Pancreas (tissue), 10 donors: ENCODE results near the gene DNMT1. TPM values are rescaled to one million over a fixed set of nuclear protein-coding genes. Genes with fewer than 3 reads are reported as not detected.

Experiments
- ATAC-seq, 4 donors: fragments of 200-7000 bp; cut with Tn5 transposase; one replicate each; pipeline versions ENCODE4 v1.8.0 to v1.9.1; 2020; ENCODE audit warnings: mild to moderate bottlenecking in 4 of 4, moderate library complexity in 4 of 4
- DNase-seq, 6 donors: peaks; one replicate each; pipeline ENCODE4 v3.0.0-alpha.2; 2020
- FAIRE-seq: peaks from 2 replicates; lab custom pipeline; 2012; peaks lifted over from hg19 to GRCh38; lab: Jason Lieb, UNC
- H3K27ac ChIP-seq, 4 donors: fragments of 200-600 bp; sonication (generic); 1 replicate in 3 of 4; 2 replicates in 1 of 4; pipeline versions ENCODE4 v1.5.0 to v1.8.0; 2020
- H3K27me3 ChIP-seq, 4 donors: fragments of 200-600 bp; one replicate each; pipeline ENCODE4 v1.8.0; 2021
- H3K36me3 ChIP-seq, 3 donors: fragments of 200-600 bp; sonication (generic) in 1 of 3; one replicate each; pipeline versions ENCODE4 v1.5.0 to v1.8.0; 2020 to 2021
- H3K4me1 ChIP-seq, 3 donors: fragments of 200-600 bp; one replicate each; pipeline ENCODE4 v1.8.0; 2021
- H3K4me3 ChIP-seq, 4 donors: fragments of 200-600 bp; sonication (generic) in 2 of 4; one replicate each; pipeline versions ENCODE4 v1.5.0 to v1.8.0; 2020 to 2021
- H3K9me3 ChIP-seq, 4 donors: fragments of 200-600 bp; one replicate each; pipeline ENCODE4 v1.8.0; 2021
- WGBS, 2 donors: extraction: QIAGEN DNeasy Blood & Tissue Kit; methylation state at CpG; one replicate each; pipeline ENCODE4 v1.1.7; 2013; 5-methylcytosine and 5-hydroxymethylcytosine counted together
- intact Hi-C, 3 donors: fragments of 100-400 bp; cut with DNase I; formaldehyde crosslinking; loops; one replicate each; pipeline versions ENCODE4 v1.11.1 to v1.14.2; 2022
- polyA plus RNA-seq, 2 donors: library from polyadenylated mRNA; stranded (reverse); fragments of 200-250 nt; gene quantifications; one replicate each; pipeline ENCODE4 v1.2.3, GENCODE V29; 2013
- total RNA-seq, 6 donors: library from RNA; stranded (reverse); fragmentation: NEBNext Ultra II Directional in 4 of 6; extraction: Animal tissue kit (Norgen Biotek cat#: 25700) in 4 of 6; gene quantifications; one replicate each; pipeline versions ENCODE4 v1.2.1 to v1.2.4, GENCODE V29; 2021 to 2023
- TF ChIP-seq, protein P1 (sequence below), 4 donors: fragments of 200-600 bp; sonication (generic) in 3 of 4; IDR thresholded peaks; one replicate each; pipeline versions ENCODE4 v1.5.0 to v1.8.0; 2021; ENCODE audit warnings: antibody characterized with exemption in 4 of 4
- donor health status: healthy with polysubstance abuse.
- donor health status: DM: no; HTN: no; CAD: no; lungs with moderate emphysema.
- donor health status: DM: no; HTN: no; CAD: no.
- donor health status: control.
- donor health status: control.
- donor health status: Bipolar disorder and iron deficiency.
- donor health status: DM: yes; HTN: yes; CAD: no.
- donor health status: DM: no; HTN: no; CAD: no.
- donor health status: DM: no; HTN: no; CAD: no.
- donor health status: DM: yes; HTN: yes; CAD: no.

The DNMT1 gene
- total and polyA plus RNA-seq, 8 donors, result 11.4 to 28.7 (median 18.3) TPM

DNA sequence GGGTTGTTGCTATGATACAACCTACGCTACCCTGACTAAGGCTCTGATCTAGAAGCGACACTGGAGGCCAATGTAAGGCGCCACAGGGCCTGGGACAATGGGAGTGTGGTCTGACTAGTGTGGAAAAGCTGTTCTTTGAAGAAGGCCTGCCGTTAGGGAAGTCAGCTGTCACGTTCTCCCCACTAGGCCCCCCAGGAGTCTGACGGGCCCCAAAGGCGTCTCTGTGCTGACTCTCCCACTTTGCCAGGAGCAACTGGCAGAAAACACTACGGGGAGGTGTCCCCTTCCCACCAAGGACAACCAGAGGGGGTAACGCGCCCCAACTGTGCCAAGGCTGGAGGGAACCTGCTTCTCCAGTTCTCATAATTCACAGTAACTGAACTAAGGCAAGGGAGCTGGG lies 49.7 kb downstream of the DNMT1 start:
- intact Hi-C loops, result no loop called here

DNA sequence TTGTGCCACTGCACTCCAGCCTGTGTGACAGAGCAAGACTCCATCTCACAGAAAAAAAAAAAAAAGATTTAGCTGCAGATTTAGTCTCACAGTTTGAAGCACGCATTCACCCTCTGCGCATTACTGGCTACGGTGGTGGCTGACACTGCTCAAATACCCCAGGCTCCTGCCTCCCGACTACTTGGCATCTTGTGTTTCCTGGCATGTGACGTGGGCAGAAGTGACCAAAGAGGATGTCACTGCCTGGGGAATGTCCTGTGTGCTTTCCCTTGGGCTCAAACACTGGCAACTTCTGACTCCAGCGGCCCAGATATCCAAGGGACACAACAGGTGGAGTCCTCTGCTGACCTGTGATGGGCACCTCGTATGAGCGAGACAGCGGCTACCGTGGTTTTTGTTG lies 50.4 kb downstream of the DNMT1 start:
- 95 to 97% methylated on average over 10 of the region's 10 CpGs for WGBS, 2 donors
- FAIRE-seq (no peak), ATAC-seq (no peak), DNase-seq (no peak)
- intact Hi-C loops, result no loop called here
- TF ChIP-seq, protein P1, sequence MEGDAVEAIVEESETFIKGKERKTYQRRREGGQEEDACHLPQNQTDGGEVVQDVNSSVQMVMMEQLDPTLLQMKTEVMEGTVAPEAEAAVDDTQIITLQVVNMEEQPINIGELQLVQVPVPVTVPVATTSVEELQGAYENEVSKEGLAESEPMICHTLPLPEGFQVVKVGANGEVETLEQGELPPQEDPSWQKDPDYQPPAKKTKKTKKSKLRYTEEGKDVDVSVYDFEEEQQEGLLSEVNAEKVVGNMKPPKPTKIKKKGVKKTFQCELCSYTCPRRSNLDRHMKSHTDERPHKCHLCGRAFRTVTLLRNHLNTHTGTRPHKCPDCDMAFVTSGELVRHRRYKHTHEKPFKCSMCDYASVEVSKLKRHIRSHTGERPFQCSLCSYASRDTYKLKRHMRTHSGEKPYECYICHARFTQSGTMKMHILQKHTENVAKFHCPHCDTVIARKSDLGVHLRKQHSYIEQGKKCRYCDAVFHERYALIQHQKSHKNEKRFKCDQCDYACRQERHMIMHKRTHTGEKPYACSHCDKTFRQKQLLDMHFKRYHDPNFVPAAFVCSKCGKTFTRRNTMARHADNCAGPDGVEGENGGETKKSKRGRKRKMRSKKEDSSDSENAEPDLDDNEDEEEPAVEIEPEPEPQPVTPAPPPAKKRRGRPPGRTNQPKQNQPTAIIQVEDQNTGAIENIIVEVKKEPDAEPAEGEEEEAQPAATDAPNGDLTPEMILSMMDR (IDR thresholded peaks at IDR 0.05), result no peak
- Histone ChIP-seq H3K4me1 (no peaks in the 10 kb centered on the region), H3K9me3 (no peaks in the 10 kb centered on the region), H3K36me3 (peaks cover 0 to 50% (median 6%) of the 10 kb centered on the region in 3 donors), H3K4me3 (no peak overlapping the region), H3K27me3 (no peaks in the 10 kb centered on the region), H3K27ac (no peak overlapping the region)

More for the DNA sequence above, 49.7 kb downstream of the DNMT1 start:
- H3K9me3 ChIP-seq, result no peaks in the 10 kb centered on the region
- no peak for FAIRE-seq
- no peaks in the 10 kb centered on the region for H3K4me1 ChIP-seq
- TF ChIP-seq, protein P1 (IDR thresholded peaks at IDR 0.05), result no peak
- H3K27me3 ChIP-seq, result no peaks in the 10 kb centered on the region
- H3K4me3 ChIP-seq, result no peak overlapping the region
- 91 to 94% methylated on average over 10 of the region's 10 CpGs for WGBS, 2 donors
- no peak overlapping the region for H3K27ac ChIP-seq
- no peak for DNase-seq
- no peak for ATAC-seq
- peaks cover 0 to 50% (median 6%) of the 10 kb centered on the region in 3 donors for H3K36me3 ChIP-seq

DNA sequence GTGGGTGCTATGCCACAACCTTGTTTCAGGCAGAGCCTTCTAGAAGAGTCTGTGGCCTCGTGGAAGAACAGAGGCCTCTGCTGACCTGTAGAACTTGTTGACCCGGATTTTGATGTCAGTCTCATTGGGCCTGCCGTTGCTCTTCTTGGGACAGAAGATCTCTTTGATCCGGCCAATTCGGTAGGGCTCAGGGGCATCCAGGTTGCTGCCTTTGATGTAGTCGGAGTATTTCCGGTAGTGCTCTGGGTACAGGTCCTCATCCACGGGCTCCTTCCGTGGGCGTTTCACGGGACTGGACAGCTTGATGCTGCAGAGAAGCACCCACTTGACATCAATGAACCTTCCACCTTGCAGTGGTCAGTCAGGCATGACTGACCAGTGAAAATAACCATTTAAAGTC lies 51.1 kb downstream of the DNMT1 start:
- H3K4me3 ChIP-seq, result no peak overlapping the region
- no peak for FAIRE-seq
- no peak overlapping the region for H3K27ac ChIP-seq
- no peak for ATAC-seq
- H3K4me1 ChIP-seq, result no peaks in the 10 kb centered on the region
- H3K9me3 ChIP-seq, result no peaks in the 10 kb centered on the region
- H3K36me3 ChIP-seq, result peaks cover 0 to 45% (median 6%) of the 10 kb centered on the region in 3 donors
- no peaks in the 10 kb centered on the region for H3K27me3 ChIP-seq
- intact Hi-C loops, result no loop called here
- no peak for DNase-seq
- TF ChIP-seq, protein P1 (IDR thresholded peaks at IDR 0.05), result no peak
- WGBS, 2 donors, result 86 to 87% methylated on average over 11 of the region's 11 CpGs

DNA sequence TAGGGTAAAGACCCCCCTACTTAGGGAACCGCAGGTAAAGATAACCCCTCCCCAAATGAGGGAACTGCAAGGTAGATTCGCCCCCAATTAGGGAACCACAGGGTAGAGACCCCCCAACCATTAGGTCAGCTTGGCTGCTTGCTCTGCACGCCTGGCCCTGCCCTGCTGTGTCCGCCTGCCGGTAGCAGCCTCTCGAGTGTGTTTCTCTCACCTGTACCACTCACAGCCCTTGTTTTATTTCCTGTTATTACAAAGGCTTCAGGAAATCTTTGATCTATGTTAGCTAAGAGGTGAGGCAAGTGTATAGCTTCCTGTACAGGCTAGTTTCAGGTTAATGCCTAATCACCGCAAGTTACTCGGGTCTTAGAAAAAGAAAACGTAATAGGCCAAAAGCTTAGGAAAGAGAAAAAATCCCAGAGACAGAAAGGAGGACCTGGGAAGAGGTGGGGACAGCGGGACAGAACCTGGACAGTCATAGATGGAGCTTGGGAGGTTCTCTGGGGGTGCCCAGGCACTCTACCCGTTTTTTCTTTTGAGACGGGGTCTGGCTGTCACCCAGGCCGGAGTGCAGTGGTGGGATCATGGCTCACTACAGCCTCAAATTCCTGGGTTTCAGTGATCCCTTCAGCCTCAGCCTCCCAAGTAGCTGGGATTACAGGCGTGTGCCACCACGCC lies 51.9 kb downstream of the DNMT1 start:
- TF ChIP-seq, protein P1 (IDR thresholded peaks at IDR 0.05), result no peak
- DNase-seq (no peak), FAIRE-seq (no peak), ATAC-seq (peak in 2 of 4 donors; percentile 35 to 51)
- 84% methylated on average over 15 of the region's 15 CpGs for WGBS, 2 donors
- H3K4me1 ChIP-seq, result no peaks in the 10 kb centered on the region
- H3K9me3 ChIP-seq, result no peaks in the 10 kb centered on the region
- H3K27ac ChIP-seq, result no peak overlapping the region
- peaks cover 0 to 45% (median 6%) of the 10 kb centered on the region in 3 donors for H3K36me3 ChIP-seq
- no peak overlapping the region for H3K4me3 ChIP-seq
- no peaks in the 10 kb centered on the region for H3K27me3 ChIP-seq
- intact Hi-C loops, result no loop called here

DNA sequence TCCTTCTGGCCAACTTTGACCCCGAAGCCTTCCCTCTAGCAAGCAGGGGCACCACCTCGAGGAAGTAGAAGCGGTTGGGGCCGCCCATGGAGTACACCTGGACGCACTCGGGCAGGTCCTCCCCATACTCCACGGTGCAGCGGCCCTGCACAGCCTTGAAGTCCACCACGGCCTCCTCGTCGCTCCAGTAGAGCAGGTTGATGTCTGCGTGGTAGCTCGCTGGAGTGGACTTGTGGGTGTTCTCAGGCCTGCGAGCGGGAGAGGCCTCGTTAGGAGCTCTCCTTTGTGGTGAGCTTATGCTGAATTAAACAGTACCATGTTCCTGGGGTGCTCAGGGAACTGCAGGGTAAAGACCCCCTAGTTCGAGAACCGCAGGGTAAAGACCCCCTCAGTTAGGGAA lies 52.8 kb downstream of the DNMT1 start:
- FAIRE-seq (no peak), ATAC-seq (no peak), DNase-seq (no peak)
- Histone ChIP-seq H3K9me3 (no peaks in the 10 kb centered on the region), H3K27ac (no peak overlapping the region), H3K27me3 (no peaks in the 10 kb centered on the region), H3K4me1 (no peaks in the 10 kb centered on the region), H3K4me3 (no peak overlapping the region), H3K36me3 (peaks cover 0 to 48% (median 6%) of the 10 kb centered on the region in 3 donors)
- intact Hi-C loops, result no loop called here
- WGBS, 2 donors, result 96 to 97% methylated on average over 18 of the region's 18 CpGs
- TF ChIP-seq, protein P1 (IDR thresholded peaks at IDR 0.05), result no peak
